Subcutaneous adipose tissue (tissue), 4 donors: Measurements from ENCODE around the gene RUNX3. TPM values are rescaled to one million over a fixed set of nuclear protein-coding genes. Genes with fewer than 3 reads are reported as not detected.

Experiments used
- total RNA-seq, 4 donors: library from RNA; depleted of rRNA; stranded (reverse); fragments of >200 nt; gene quantifications; one replicate each; pipeline ENCODE4 v1.1.0, GENCODE V29; 2016
- TF ChIP-seq, protein P1 (sequence below): fragments of 450-650 bp; IDR thresholded peaks from one replicate; pipeline ENCODE4 v1.5.1; 2016; ENCODE audit warnings: low read depth, mild to moderate bottlenecking, control low read depth, antibody characterized with exemption, moderate library complexity

RUNX3 gene
- total RNA-seq, 4 donors from 2014 or later: 0.19 to 5.4 (median 3.0) TPM

GRCh38 chr1:24870551-24871195 is 59.4 kb downstream of the RUNX3 start:
- TF ChIP-seq, protein P1, sequence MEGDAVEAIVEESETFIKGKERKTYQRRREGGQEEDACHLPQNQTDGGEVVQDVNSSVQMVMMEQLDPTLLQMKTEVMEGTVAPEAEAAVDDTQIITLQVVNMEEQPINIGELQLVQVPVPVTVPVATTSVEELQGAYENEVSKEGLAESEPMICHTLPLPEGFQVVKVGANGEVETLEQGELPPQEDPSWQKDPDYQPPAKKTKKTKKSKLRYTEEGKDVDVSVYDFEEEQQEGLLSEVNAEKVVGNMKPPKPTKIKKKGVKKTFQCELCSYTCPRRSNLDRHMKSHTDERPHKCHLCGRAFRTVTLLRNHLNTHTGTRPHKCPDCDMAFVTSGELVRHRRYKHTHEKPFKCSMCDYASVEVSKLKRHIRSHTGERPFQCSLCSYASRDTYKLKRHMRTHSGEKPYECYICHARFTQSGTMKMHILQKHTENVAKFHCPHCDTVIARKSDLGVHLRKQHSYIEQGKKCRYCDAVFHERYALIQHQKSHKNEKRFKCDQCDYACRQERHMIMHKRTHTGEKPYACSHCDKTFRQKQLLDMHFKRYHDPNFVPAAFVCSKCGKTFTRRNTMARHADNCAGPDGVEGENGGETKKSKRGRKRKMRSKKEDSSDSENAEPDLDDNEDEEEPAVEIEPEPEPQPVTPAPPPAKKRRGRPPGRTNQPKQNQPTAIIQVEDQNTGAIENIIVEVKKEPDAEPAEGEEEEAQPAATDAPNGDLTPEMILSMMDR: no peak

DNA sequence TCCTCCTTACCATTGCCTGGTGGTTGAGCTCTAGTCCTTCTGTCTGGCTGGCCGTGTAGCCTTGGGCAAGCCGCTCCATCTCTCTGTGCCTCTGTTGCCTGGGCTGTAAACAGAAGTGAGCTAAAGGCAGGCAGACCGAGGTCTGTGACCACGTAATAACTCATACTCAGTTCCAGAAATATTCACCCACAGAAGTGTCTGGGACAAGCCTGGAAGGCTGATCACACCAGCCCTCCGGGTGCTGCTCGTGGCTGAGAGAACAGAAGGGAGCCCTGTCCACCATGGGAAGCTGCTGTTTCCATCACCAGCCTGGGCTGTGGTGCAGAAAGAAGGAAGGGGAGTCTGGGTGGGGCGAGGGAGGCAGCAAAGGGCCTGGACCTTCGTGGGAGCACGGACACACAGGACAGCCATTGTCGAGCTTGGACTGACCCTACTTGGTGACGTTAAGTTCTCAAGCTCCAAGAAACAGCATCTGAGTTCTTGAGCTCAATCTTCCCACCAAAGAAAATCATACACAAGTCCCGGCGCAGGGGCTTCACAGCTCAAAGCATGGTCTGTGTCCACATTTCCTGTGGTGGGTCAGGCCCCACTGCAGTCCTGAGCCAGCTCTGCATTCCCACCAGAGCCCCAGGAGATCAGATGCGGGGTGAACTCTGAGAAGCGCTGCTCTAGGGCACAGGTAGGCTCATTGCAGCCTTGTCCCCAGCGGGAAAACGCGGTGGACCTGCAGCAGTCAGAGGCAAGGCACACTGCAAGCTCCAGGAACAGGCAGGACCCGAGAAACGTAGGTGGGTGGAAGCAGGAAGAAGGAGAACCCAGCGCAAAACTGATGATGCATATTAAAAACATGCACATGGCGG is 61.8 kb downstream of the RUNX3 start:
- TF ChIP-seq, protein P1: no peak

DNA sequence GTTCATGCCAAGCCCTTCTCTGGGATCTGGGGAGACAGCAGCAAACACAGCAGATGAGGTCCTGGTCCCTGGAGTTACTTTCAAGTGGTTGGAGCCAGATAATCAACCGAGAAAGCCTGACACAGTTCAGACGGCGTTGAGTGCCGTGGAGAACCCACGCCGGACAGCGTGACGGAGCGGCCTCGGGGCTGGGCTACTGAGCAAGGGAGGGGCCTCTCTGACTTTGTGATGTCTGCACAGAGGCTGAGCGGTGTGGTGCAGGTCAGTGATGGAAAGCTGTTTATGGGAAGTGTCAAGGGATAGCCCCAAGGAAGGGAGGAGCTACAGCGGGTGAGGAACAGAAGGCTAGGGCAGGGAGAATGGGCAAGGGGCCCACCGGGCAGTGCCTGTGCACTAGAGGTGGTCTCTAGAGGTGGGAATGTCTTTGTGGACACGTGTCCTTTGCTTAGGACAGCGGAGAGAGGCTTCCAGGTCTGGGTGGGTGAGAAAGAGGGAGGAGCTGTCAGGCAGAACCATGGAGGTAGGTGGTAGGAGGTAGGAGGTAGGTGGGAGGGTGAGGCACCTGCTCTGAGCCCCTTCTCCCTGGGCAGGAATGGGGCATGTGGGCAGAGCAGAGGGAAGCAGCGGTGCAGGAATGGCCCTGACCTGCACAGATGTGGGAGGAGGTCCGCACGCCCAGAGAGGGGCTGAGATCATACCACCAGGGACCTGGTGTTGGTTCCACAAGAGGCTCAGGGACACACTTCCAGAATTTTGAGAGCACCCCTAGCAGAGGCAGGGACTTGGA is 62.8 kb downstream of the RUNX3 start:
- TF ChIP-seq, protein P1: no peak

DNA sequence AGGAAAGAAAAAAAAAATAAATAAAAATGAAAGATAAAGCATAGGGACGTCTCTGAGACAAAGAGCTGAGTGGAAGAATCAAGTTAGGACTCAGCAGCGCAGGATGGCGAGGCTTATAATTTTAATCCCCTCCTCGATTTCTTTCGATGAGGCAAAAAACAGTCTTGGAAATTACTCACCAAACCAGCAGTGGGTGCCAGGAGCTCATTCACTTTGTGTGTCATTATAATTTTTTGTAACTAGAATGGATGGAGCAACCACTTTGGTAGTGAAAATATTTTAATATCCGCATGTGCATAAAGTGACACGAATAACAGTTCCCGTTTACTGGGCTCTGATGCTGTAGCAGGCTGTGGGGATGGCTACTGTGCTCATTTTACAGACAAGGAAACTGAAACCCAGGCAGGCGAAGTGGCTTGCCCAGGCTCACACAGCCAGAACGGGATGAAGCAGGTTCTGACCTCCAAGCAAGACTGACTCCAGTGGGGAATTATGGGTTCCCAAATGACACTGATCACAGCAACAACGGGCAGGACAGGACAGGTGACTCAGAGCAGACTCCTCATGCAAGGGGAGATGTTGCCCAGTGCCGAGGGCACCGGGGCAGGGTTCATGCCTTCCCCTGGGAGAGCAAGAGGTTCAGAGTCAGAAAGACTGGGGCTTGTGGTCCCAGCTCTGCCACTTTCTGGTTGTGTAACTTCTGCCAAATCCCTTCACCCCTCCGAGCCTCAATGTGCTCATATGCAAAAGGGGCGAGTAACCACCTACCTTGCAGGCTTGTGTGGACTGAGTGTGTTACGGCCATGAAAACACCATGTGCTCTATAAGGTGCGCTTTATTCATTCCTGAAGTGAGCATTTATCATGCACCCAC is 63.6 kb downstream of the RUNX3 start:
- TF ChIP-seq, protein P1: no peak

DNA sequence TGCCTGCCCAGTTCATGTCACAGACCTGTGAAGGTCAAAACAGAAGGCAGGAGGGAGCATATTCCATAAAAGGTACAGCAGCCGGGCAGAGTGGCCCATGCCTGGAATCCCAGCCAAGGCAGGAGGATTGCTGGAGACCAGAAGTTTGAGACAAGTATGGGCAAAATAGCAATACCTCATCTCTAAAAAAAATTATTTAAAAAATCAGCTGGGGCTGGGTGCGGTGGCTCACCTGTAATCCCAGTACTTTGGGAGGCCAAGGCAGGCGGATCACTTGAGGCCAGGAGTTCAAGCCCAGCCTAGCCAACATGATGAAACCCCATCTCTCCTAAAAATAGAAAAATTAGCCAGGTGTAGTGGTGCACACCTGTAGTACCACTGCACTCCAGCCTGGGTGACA is 64.5 kb downstream of the RUNX3 start:
- TF ChIP-seq, protein P1: no peak

DNA sequence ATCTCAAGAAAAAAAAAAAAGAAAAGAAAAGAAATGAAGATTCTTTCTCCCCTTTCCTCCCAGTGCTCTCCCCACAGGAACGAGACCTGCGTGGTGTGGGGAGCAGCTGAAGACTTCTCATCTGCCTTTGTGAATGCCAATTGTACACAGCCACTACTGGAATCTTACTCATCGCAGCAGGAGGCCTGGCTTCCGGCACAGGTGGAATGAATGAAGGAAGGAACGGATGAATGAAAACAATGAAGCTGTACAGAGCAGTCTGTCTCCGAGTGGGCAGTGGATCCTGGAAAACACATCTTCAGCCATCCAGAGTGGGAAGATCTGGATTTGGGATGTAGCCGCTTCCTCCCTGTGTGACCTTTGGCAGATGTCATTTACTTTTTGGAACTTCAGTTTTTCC is 64.9 kb downstream of the RUNX3 start:
- TF ChIP-seq, protein P1: no peak
